ENCODE results near the gene PTPN4. TPM values are rescaled to one million over a fixed set of nuclear protein-coding genes. Genes with fewer than 3 reads are reported as not detected.
"Not testable (repeated sequence)": the region's sequence is repeated elsewhere in the genome, so short reads cannot be mapped to it uniquely, and the experiment has no call there.

PTPN4 gene
- total RNA-seq, 1 donor from 2014 or later = 47.2 TPM

GRCh38 chr2:119764832-119765231, 5.1 kb downstream of the PTPN4 start:
- no peak for DNase-seq (ENCODE audit: low spot score)

GRCh38 chr2:119765433-119766002, 5.8 kb downstream of the PTPN4 start:
- no peak for DNase-seq (ENCODE audit: low spot score)

GRCh38 chr2:119766944-119767343, 7.2 kb downstream of the PTPN4 start:
- DNase-seq (ENCODE audit: low spot score) = no peak

- no peak for DNase-seq (ENCODE audit: low spot score)
These were observed 9.0 kb downstream of the PTPN4 start for GRCh38 chr2:119768742-119769141.

- no peak for DNase-seq (ENCODE audit: low spot score)
These were observed 9.9 kb downstream of the PTPN4 start for GRCh38 chr2:119769645-119770044.

GRCh38 chr2:119771331-119771730, 11.6 kb downstream of the PTPN4 start:
- DNase-seq (ENCODE audit: low spot score) = no peak

GRCh38 chr2:119772128-119772527, 12.4 kb downstream of the PTPN4 start:
- no peak for DNase-seq (ENCODE audit: low spot score)

- no peak for DNase-seq (ENCODE audit: low spot score)
These were observed 13.0 kb downstream of the PTPN4 start for GRCh38 chr2:119772767-119773166.

GRCh38 chr2:119774026-119774425, 14.3 kb downstream of the PTPN4 start:
- no peak for DNase-seq (ENCODE audit: low spot score)

GRCh38 chr2:119775102-119775501, 15.4 kb downstream of the PTPN4 start:
- DNase-seq (ENCODE audit: low spot score) = no peak

GRCh38 chr2:119782308-119783027, 22.7 kb downstream of the PTPN4 start:
- DNase-seq (ENCODE audit: low spot score) = no peak

- no peak for DNase-seq (ENCODE audit: low spot score)
These were observed 25.2 kb downstream of the PTPN4 start for GRCh38 chr2:119784876-119785275.

GRCh38 chr2:119786295-119786694, 26.6 kb downstream of the PTPN4 start:
- no peak for DNase-seq (ENCODE audit: low spot score)

GRCh38 chr2:119788752-119789151, 29.0 kb downstream of the PTPN4 start:
- no peak for DNase-seq (ENCODE audit: low spot score)

GRCh38 chr2:119790466-119790865, 30.7 kb downstream of the PTPN4 start:
- DNase-seq (ENCODE audit: low spot score) = no peak

GRCh38 chr2:119792907-119793312, 33.2 kb downstream of the PTPN4 start:
- no peak for DNase-seq (ENCODE audit: low spot score)

GRCh38 chr2:119794237-119794636, 34.5 kb downstream of the PTPN4 start:
- no peak for DNase-seq (ENCODE audit: low spot score)

GRCh38 chr2:119795309-119796303, 35.9 kb downstream of the PTPN4 start:
- DNase-seq (ENCODE audit: low spot score) = no peak

- no peak for DNase-seq (ENCODE audit: low spot score)
These were observed 40.7 kb downstream of the PTPN4 start for GRCh38 chr2:119800376-119800902.

- no peak for DNase-seq (ENCODE audit: low spot score)
These were observed 41.3 kb downstream of the PTPN4 start for GRCh38 chr2:119801040-119801439.

- DNase-seq (ENCODE audit: low spot score) = not testable (repeated sequence)
These were observed 42.3 kb downstream of the PTPN4 start for GRCh38 chr2:119801989-119802388.

GRCh38 chr2:119803101-119803500, 43.4 kb downstream of the PTPN4 start:
- DNase-seq (ENCODE audit: low spot score) = no peak

Measured in umbilical cord (tissue), 2 donors.